ENCODE measurements around the gene PPP1R1C. TPM values are rescaled to one million over a fixed set of nuclear protein-coding genes. Genes with fewer than 3 reads are reported as not detected.

Gene PPP1R1C
- total and polyA plus RNA-seq, 4 donors, result 5.4 to 21.7 (median 11.3) TPM

DNA sequence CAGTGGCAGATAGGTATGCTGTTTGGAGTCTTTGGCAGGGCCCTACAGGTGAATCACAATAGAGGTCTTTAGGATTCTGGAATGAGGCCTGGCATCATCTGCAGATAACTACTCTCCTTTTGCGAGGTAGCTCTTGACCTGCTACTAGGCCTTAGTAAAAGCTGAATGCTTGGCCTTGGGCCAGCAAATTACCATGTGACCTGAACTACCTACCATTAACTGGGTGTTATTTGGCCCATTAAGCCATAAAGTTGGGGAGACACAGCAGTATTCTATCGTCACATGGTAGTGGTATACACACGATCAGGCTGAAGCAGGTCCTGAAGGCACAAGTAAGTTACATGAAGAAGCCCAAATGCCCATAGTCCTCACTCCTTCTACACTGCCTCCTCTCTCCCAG is 178.2 kb downstream of the PPP1R1C start:
- no peaks in the 10 kb centered on the region for H3K9me3 ChIP-seq (ENCODE audit: control insufficient read depth in 4 of 4, low read length in 3 of 4)
- H3K27ac ChIP-seq (ENCODE audit: low read depth in 1 of 2, low read length in 2 of 2), result no peak overlapping the region
- no peaks in the 10 kb centered on the region for H3K27me3 ChIP-seq (ENCODE audit: control insufficient read depth in 4 of 4, insufficient read depth in 4 of 4, low read length in 3 of 4)
- no peaks in the 10 kb centered on the region for H3K4me1 ChIP-seq (ENCODE audit: control insufficient read depth in 4 of 4, insufficient read depth in 4 of 4, low read length in 3 of 4)
- DNase-seq (ENCODE audit: low spot score), result no peak
- H3K36me3 ChIP-seq (ENCODE audit: control insufficient read depth in 4 of 4, insufficient read depth in 3 of 4, low read depth in 1 of 4, low read length in 3 of 4), result no peaks in the 10 kb centered on the region
- 90% methylated on average over 3 of the region's 3 CpGs for WGBS
- TF ChIP-seq, protein P1, sequence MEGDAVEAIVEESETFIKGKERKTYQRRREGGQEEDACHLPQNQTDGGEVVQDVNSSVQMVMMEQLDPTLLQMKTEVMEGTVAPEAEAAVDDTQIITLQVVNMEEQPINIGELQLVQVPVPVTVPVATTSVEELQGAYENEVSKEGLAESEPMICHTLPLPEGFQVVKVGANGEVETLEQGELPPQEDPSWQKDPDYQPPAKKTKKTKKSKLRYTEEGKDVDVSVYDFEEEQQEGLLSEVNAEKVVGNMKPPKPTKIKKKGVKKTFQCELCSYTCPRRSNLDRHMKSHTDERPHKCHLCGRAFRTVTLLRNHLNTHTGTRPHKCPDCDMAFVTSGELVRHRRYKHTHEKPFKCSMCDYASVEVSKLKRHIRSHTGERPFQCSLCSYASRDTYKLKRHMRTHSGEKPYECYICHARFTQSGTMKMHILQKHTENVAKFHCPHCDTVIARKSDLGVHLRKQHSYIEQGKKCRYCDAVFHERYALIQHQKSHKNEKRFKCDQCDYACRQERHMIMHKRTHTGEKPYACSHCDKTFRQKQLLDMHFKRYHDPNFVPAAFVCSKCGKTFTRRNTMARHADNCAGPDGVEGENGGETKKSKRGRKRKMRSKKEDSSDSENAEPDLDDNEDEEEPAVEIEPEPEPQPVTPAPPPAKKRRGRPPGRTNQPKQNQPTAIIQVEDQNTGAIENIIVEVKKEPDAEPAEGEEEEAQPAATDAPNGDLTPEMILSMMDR (IDR thresholded peaks at IDR 0.05; ENCODE audit: low read depth, low read length, missing input control), result no peak
- TF ChIP-seq TAF1 (conservative IDR thresholded peaks at IDR 0.05), result no peak
- no peak for TF ChIP-seq HNF4G (IDR thresholded peaks at IDR 0.05)
- no peak for TF ChIP-seq RXRA (IDR thresholded peaks at IDR 0.05)
- no peak for TF ChIP-seq FOXA1 (IDR thresholded peaks at IDR 0.05)
- no peak for TF ChIP-seq YY1 (IDR thresholded peaks at IDR 0.05)
- no peak for TF ChIP-seq SP1 (IDR thresholded peaks at IDR 0.05)
- TF ChIP-seq, protein P2, sequence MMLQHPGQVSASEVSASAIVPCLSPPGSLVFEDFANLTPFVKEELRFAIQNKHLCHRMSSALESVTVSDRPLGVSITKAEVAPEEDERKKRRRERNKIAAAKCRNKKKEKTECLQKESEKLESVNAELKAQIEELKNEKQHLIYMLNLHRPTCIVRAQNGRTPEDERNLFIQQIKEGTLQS (IDR thresholded peaks at IDR 0.05), result no peak
- no peak for TF ChIP-seq JUND (IDR thresholded peaks at IDR 0.05)
- TF ChIP-seq, protein P3, sequence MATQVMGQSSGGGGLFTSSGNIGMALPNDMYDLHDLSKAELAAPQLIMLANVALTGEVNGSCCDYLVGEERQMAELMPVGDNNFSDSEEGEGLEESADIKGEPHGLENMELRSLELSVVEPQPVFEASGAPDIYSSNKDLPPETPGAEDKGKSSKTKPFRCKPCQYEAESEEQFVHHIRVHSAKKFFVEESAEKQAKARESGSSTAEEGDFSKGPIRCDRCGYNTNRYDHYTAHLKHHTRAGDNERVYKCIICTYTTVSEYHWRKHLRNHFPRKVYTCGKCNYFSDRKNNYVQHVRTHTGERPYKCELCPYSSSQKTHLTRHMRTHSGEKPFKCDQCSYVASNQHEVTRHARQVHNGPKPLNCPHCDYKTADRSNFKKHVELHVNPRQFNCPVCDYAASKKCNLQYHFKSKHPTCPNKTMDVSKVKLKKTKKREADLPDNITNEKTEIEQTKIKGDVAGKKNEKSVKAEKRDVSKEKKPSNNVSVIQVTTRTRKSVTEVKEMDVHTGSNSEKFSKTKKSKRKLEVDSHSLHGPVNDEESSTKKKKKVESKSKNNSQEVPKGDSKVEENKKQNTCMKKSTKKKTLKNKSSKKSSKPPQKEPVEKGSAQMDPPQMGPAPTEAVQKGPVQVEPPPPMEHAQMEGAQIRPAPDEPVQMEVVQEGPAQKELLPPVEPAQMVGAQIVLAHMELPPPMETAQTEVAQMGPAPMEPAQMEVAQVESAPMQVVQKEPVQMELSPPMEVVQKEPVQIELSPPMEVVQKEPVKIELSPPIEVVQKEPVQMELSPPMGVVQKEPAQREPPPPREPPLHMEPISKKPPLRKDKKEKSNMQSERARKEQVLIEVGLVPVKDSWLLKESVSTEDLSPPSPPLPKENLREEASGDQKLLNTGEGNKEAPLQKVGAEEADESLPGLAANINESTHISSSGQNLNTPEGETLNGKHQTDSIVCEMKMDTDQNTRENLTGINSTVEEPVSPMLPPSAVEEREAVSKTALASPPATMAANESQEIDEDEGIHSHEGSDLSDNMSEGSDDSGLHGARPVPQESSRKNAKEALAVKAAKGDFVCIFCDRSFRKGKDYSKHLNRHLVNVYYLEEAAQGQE (IDR thresholded peaks at IDR 0.05), result no peak
- no peak for TF ChIP-seq EGR1 (IDR thresholded peaks at IDR 0.05; ENCODE audit: low read depth in 2 of 2)
- no peak for TF ChIP-seq HNF4A (conservative IDR thresholded peaks at IDR 0.05)
- TF ChIP-seq NR2F2 (IDR thresholded peaks at IDR 0.05), result no peak
- TF ChIP-seq, protein P4, sequence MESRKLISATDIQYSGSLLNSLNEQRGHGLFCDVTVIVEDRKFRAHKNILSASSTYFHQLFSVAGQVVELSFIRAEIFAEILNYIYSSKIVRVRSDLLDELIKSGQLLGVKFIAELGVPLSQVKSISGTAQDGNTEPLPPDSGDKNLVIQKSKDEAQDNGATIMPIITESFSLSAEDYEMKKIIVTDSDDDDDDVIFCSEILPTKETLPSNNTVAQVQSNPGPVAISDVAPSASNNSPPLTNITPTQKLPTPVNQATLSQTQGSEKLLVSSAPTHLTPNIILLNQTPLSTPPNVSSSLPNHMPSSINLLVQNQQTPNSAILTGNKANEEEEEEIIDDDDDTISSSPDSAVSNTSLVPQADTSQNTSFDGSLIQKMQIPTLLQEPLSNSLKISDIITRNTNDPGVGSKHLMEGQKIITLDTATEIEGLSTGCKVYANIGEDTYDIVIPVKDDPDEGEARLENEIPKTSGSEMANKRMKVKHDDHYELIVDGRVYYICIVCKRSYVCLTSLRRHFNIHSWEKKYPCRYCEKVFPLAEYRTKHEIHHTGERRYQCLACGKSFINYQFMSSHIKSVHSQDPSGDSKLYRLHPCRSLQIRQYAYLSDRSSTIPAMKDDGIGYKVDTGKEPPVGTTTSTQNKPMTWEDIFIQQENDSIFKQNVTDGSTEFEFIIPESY (IDR thresholded peaks at IDR 0.05), result no peak
- TF ChIP-seq FOXA2 (IDR thresholded peaks at IDR 0.05), result no peak
- TF ChIP-seq RAD21 (IDR thresholded peaks at IDR 0.05), result no peak
- TF ChIP-seq, protein P5, sequence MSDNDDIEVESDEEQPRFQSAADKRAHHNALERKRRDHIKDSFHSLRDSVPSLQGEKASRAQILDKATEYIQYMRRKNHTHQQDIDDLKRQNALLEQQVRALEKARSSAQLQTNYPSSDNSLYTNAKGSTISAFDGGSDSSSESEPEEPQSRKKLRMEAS (IDR thresholded peaks at IDR 0.05), result no peak
- TF ChIP-seq GABPA (IDR thresholded peaks at IDR 0.05 in 1 of 2, conservative IDR thresholded peaks at IDR 0.05 in 1 of 2), result no peak
- no peak overlapping the region for H3K4me3 ChIP-seq (ENCODE audit: low read depth in 1 of 3, low read length in 3 of 3)
- no peak overlapping the region for H3K9ac ChIP-seq (ENCODE audit: low read depth in 1 of 2, low read length in 2 of 2)

Data from liver (tissue), 9 donors.